ENCODE results near the gene LSM10. TPM values are rescaled to one million over a fixed set of nuclear protein-coding genes. Genes with fewer than 3 reads are reported as not detected.

LSM10 gene
- polyA plus RNA-seq, 6 donors from 2014 or later: 358 to 480 (median 448) TPM

DNA sequence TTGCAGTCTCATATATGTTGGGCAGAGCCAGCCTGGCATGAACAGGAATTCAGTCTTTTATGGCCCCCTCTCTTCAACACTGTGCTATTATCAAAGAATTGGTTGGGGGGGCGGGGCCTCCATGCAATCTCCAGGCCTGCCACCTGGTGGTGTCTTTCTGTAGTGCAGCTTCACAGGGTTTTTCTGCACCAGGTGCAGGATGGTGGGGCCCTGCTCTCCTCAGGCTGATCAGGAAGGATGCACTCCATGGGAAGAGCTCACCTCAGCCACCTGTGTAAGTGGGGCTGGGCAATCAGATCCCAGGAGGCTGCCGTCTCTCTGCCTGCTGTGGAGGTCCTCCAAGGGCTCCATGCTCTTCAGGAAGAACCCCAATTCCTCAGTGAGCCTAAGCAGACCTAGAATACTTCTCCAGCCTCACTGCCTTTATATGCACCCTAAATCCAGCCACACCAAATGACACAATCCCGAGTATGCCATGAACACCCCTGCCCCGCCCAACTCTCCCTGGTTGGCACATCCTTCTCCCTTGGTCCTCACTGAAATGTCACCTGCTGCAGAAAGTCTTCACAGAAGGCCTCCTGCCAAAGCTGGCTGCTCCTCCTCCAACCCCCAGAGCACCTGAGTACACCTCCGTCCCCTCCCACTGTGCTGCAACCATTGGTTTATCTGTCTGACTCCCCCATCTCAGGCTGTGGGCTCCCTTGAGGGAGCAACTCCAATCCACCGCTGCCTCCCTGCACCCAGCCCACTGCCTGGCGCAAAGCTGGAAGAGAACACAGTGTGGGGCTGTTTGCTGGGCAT lies 28.4 kb downstream of the LSM10 start:
- peak; percentile 27 to 39 for ATAC-seq (ENCODE audit: low read depth in 2 of 2)
- peaks cover 64 to 94% (median 74%) of the 10 kb centered on the region in 3 donors for H3K4me1 Mint-ChIP-seq
- H3K36me3 Mint-ChIP-seq: no peaks in the 10 kb centered on the region
- peak overlapping the region in 4 of 8 donors; percentile 24 to 89 (median 42) for H3K4me3 Mint-ChIP-seq
- peak; percentile 74 for DNase-seq
- peak overlapping the region in 5 of 6 donors; percentile 32 to 91 (median 78) for H3K27ac Mint-ChIP-seq
- H3K27me3 Mint-ChIP-seq: no peaks in the 10 kb centered on the region
- H3K9me3 Mint-ChIP-seq: no peaks in the 10 kb centered on the region

DNA sequence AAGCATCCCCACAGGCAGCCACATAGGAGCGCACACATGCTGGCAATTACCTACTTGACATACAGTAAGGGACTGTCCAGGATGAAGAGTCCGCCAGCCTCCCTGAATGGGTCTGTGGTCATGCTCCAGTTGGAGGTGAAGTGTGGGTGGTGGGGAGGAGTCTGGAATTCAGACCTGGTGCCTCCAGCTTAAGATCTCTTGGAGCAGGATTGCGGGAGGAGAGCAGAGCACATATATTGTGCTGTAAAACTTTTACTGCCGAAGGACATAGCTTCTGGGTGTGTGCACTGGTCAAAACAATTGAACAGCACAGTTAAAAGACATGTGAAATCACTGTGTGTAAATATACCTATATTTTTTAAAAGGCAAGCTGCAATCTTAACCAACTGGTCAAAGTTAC lies 29.9 kb downstream of the LSM10 start:
- H3K36me3 Mint-ChIP-seq: no peaks in the 10 kb centered on the region
- peaks cover 53 to 80% (median 60%) of the 10 kb centered on the region in 3 donors for H3K4me1 Mint-ChIP-seq
- H3K4me3 Mint-ChIP-seq: peak overlapping the region in 1 of 8 donors; percentile 54
- H3K27ac Mint-ChIP-seq: peak overlapping the region in 5 of 6 donors; percentile 38 to 87 (median 70)
- H3K27me3 Mint-ChIP-seq: no peaks in the 10 kb centered on the region
- DNase-seq (no peak), ATAC-seq (ENCODE audit: low read depth in 2 of 2) (no peak)
- H3K9me3 Mint-ChIP-seq: no peaks in the 10 kb centered on the region

DNA sequence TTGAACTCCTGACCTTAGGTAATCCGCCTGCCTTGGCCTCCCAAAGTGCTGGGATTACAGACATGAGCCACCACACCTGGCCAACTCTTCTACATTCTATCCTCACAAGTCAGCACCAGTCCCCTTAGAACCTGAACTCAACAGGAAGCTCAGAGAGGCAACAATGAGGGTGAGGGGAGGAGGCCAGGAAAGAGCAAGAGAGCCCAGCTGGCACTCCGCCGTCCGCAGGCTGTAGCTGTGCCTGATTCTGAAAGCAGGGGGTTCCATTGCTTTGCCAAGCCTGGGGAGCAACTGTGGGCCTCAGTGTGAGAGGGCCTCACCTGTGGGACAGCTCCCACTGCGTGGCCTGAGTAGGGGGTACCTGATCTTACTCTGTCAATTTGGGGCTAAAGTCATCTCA lies 30.6 kb downstream of the LSM10 start:
- peaks cover 46 to 73% (median 56%) of the 10 kb centered on the region in 3 donors for H3K4me1 Mint-ChIP-seq
- ATAC-seq (ENCODE audit: low read depth in 2 of 2) (no peak), DNase-seq (no peak)
- H3K4me3 Mint-ChIP-seq: peak overlapping the region in 3 of 8 donors; percentile 35 to 54 (median 53)
- H3K27me3 Mint-ChIP-seq: no peaks in the 10 kb centered on the region
- no peaks in the 10 kb centered on the region for H3K9me3 Mint-ChIP-seq
- peak overlapping the region in 5 of 6 donors; percentile 60 to 97 (median 92) for H3K27ac Mint-ChIP-seq
- H3K36me3 Mint-ChIP-seq: no peaks in the 10 kb centered on the region

DNA sequence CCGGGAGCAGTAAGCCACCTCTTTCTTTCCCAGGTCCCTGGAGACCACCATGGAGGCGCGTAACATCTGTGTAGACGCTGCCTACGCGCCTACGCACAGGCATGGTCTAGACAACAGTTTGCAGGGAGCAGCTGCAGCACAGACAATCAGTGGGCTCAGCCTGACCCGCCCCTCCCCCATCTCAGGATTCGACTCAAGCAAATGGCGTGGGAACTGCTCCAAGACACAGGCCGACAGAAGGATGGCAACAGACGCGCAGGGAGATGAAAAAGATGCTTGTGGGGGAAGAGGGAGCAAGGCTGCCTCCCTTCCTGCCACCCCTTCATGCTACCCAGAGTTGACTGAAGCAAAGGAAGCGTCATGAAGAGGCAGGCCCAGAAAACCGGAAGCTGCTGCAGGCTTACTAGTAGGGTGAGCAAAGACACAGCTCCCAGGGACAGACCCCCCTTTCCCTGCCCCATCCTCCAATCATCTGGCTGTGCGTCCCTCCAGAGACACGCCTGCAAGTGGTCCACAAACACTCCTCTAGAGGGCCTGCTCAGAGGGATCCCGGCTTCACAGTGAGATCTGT lies 31.5 kb downstream of the LSM10 start:
- Mint-ChIP-seq H3K36me3 (no peaks in the 10 kb centered on the region), H3K27me3 (no peaks in the 10 kb centered on the region), H3K4me3 (peak overlapping the region in 6 of 8 donors; percentile 47 to 86 (median 60)), H3K27ac (peak overlapping the region; percentile 87 to 97 (median 92)), H3K9me3 (no peaks in the 10 kb centered on the region), H3K4me1 (peaks cover 47 to 65% (median 55%) of the 10 kb centered on the region in 3 donors)
- DNase-seq (peak; percentile 55), ATAC-seq (ENCODE audit: low read depth in 2 of 2) (peak; percentile 80 to 81)

DNA sequence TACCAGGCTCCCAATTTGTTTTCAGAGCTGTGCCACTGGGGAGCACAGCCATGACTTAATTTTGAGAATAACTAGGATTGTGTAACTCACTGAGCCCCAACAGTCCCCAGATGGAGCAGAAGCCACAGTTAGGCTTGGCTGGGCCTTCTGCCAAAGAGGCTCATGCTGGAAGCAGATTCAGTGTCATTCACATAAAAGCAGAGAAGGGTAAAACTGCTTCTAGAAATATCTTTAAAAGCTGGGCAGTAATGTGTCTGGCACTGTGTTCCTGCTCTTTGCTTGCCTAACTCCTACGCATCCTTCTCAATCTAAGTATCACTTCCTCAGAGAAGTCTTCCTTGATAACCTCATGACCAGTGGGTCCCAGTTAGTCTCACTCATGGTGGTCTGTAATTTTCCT lies 32.3 kb downstream of the LSM10 start:
- Mint-ChIP-seq H3K4me1 (peaks cover 48 to 60% (median 53%) of the 10 kb centered on the region in 3 donors), H3K27me3 (no peaks in the 10 kb centered on the region), H3K9me3 (no peaks in the 10 kb centered on the region), H3K27ac (peak overlapping the region; percentile 87 to 97 (median 92)), H3K4me3 (peak overlapping the region in 4 of 8 donors; percentile 47 to 86 (median 66)), H3K36me3 (no peaks in the 10 kb centered on the region)
- ATAC-seq (ENCODE audit: low read depth in 2 of 2): peak in 1 of 2 donors; percentile 18
- no peak for DNase-seq

DNA sequence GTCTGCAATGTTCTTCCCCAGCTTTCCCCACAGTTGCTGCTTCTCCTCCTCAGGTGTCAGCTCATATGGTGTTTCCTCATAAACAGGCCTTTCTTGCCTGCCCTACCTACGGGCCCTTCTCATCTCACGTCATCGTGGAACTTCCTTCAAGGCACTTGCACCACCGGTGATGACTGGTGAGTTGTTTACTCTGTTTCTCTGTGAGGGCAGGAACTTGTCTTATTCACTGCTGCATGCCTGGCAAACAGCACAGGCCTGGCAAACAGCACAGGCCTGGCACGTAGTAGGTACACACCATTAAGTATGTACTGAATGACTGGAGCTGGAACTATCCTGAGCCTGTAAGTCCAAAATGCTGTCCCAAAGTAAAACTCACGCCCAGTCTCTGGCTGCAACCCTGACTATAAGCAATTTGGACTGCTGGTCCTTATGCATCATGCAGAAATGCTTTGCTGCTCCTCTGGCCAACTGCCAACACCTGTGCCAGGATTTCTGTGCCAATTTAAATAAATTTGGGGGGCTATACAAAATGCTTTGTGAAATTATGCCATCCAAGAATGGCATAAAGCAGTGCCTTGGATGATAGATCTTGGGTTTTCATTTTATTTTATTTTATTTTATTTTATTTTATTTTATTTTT lies 37.7 kb downstream of the LSM10 start:
- Mint-ChIP-seq H3K27ac (peak overlapping the region; percentile 74 to 98 (median 96)), H3K36me3 (no peaks in the 10 kb centered on the region), H3K4me1 (peaks cover 12 to 24% (median 22%) of the 10 kb centered on the region in 3 donors), H3K9me3 (no peaks in the 10 kb centered on the region), H3K4me3 (peak overlapping the region; percentile 9 to 84 (median 58)), H3K27me3 (no peaks in the 10 kb centered on the region)
- ATAC-seq (ENCODE audit: low read depth in 2 of 2) (peak; percentile 86 to 87), DNase-seq (peak; percentile 25)

DNA sequence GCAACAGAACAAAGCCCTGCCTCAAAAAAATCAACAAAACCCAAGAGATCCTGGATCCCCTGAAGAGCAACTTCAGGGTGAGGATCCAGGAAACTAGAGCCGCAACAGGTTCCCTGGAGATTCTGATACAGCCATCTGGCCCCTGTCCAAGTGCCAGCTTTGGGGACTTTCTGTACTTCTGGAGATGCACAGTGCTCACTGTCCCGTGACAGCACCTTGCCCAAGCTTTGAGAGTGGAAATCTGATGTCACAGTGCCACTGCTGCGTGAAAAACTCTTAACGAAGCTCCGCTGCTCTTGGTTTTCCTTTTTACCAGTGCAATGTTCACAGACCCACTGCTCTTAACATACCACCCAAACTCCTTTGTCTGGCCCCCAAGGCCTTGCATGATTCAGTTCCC lies 38.3 kb downstream of the LSM10 start:
- no peaks in the 10 kb centered on the region for H3K36me3 Mint-ChIP-seq
- H3K9me3 Mint-ChIP-seq: no peaks in the 10 kb centered on the region
- ATAC-seq (ENCODE audit: low read depth in 2 of 2) (peak; percentile 81 to 83), DNase-seq (peak; percentile 37)
- peaks cover 12 to 21% (median 20%) of the 10 kb centered on the region in 3 donors for H3K4me1 Mint-ChIP-seq
- peak overlapping the region; percentile 74 to 98 (median 96) for H3K27ac Mint-ChIP-seq
- H3K4me3 Mint-ChIP-seq: peak overlapping the region in 7 of 8 donors; percentile 12 to 84 (median 58)
- H3K27me3 Mint-ChIP-seq: no peaks in the 10 kb centered on the region

DNA sequence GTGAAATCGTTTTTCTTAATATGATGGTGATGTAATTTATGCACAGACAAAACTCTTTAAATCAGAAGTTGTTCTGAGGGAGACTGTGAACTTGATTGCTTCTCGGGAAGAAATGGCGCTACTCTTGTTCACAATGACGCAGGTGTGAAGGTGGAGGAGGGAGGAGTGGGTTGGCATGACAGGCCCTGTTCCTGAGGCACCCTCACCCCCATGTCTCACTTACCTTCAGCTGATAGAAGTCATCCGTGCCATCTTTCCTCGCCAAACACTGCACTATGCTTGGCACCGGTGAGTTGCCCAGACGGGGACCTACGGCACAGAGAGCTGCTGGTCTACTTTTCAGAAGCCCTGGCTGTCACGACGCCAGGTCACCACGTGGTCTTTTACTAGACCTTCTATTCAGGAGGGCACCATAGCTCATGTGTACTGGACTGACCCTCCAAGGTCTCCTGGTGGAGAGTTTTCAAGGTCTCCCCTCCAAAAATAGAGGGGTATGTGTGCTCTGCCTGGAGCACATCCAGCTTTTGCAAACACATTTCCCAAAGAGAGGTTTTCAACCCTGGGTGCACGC lies 39.1 kb downstream of the LSM10 start:
- peak overlapping the region in 5 of 6 donors; percentile 44 to 98 (median 97) for H3K27ac Mint-ChIP-seq
- no peaks in the 10 kb centered on the region for H3K36me3 Mint-ChIP-seq
- peaks cover 12 to 21% (median 20%) of the 10 kb centered on the region in 3 donors for H3K4me1 Mint-ChIP-seq
- no peaks in the 10 kb centered on the region for H3K27me3 Mint-ChIP-seq
- peak overlapping the region in 3 of 8 donors; percentile 37 to 58 (median 58) for H3K4me3 Mint-ChIP-seq
- no peaks in the 10 kb centered on the region for H3K9me3 Mint-ChIP-seq
- DNase-seq (no peak), ATAC-seq (ENCODE audit: low read depth in 2 of 2) (no peak)

DNA sequence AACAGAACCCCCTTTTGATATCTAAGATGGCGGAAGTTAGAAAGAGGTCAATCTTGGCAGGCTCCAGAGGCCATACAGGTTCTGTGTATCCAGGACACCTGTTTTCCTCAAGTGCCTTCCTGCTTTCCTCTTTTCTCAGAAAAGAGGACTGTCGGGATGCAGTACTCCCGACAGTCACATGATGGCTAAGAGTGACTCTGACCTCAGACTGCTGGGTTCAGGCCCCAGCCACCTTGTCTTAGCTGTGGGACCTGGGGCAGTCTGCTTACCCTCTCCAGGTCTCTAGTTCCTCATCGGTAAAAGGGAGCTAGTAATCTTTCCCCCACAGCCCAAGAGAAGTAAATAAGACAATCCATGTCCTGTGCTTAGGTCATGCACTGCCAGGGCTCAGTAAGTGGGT lies 41.9 kb downstream of the LSM10 start:
- no peak for ATAC-seq (ENCODE audit: low read depth in 2 of 2)
- H3K27ac Mint-ChIP-seq: peak overlapping the region in 2 of 6 donors; percentile 28 to 34
- peaks cover 21 to 35% (median 21%) of the 10 kb centered on the region in 3 donors for H3K4me1 Mint-ChIP-seq
- H3K27me3 Mint-ChIP-seq: no peaks in the 10 kb centered on the region
- H3K9me3 Mint-ChIP-seq: no peaks in the 10 kb centered on the region
- no peak for DNase-seq
- no peak overlapping the region for H3K4me3 Mint-ChIP-seq
- peaks cover 0 to 6% of the 10 kb centered on the region in 2 donors for H3K36me3 Mint-ChIP-seq

DNA sequence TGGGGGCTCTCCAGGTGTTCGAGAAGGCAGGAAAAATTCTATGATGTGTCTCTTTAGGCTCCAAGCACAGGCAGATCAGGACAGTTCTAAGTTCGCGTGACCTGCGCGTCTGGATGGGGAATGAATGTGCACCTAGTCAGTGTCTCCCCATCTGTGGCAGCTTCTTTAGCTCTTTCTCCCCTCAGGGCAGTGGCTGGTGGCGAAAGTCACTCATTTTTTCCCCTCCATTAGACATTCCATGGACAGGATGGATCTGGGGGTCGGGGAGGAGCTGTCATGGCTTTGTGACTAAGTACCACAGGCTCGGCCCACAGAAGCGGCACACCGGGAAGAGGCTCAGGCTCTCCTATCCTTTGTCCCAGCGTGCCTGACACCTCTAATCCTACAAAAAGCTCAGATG lies 43.2 kb downstream of the LSM10 start:
- DNase-seq: no peak
- H3K27ac Mint-ChIP-seq: peak overlapping the region in 1 of 6 donors; percentile 44
- H3K9me3 Mint-ChIP-seq: no peaks in the 10 kb centered on the region
- H3K27me3 Mint-ChIP-seq: no peaks in the 10 kb centered on the region
- peaks cover 0 to 6% of the 10 kb centered on the region in 2 donors for H3K36me3 Mint-ChIP-seq
- no peak for ATAC-seq (ENCODE audit: low read depth in 2 of 2)
- peak overlapping the region in 1 of 8 donors; percentile 22 for H3K4me3 Mint-ChIP-seq
- peaks cover 19 to 34% (median 21%) of the 10 kb centered on the region in 3 donors for H3K4me1 Mint-ChIP-seq

DNA sequence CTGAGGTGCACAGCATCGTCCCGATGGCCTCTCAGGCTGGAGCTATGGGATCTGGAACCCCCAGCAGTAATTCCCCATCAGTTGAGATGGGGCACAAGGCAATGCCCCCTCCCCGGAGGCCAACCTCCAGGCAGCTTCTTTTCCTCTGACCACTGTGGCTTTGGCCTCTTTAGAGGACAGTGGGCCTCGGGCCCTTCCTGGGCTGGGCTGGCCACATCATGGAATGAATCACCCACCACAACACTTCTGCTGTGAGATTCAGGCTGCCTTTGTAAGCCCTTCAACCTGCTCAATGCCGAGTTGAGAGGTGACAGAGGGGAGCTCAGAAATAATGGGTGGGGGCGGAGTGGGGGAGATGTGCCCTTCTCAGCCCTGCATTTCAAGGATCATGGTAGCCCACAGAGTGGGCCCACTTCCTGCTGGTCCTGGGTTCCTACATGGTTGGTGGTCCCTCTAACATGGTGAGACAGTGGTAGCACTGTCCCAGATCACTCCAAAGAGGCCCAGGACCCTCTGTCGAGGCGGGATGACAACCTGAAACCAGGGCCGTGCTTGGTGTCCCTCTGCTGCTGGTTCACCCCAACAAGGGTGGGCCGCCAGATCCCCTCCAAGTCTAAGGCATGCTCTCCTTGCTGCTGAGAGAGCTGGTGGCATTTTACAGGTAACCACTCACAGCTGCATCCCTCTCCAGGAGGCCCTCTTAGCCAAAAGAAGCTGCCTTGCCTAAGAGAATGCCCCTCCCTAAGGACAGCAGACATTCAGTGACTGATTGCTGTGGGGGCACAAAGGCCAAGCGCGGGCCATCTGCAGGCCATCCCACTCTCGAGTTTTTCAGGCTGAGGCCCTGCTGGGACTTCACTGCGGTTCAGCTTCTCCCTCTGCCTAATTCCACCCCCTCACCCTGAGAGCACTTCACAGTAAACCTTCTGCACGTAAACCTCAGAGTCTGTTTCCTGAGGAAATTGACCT lies 44.5 kb downstream of the LSM10 start:
- H3K36me3 Mint-ChIP-seq: peaks cover 5 to 11% of the 10 kb centered on the region in 2 donors
- DNase-seq: no peak
- no peak overlapping the region for H3K4me3 Mint-ChIP-seq
- no peaks in the 10 kb centered on the region for H3K9me3 Mint-ChIP-seq
- no peak for ATAC-seq (ENCODE audit: low read depth in 2 of 2)
- H3K4me1 Mint-ChIP-seq: peaks cover 14 to 30% (median 18%) of the 10 kb centered on the region in 3 donors
- H3K27me3 Mint-ChIP-seq: no peaks in the 10 kb centered on the region
- peak overlapping the region in 2 of 6 donors; percentile 9 to 44 for H3K27ac Mint-ChIP-seq
